ENCODE results near the gene PPP1R1A.

PPP1R1A gene

GRCh38 chr12:54592316-54592715, 3.9 kb upstream of the PPP1R1A start:
- DNase-seq (ENCODE audit: insufficient read length, low spot score) (no peak), FAIRE-seq (no peak)
- TF ChIP-seq SPI1 (IDR thresholded peaks at IDR 0.05; ENCODE audit: low read depth, low read length) (no peak), POU2F2 (IDR thresholded peaks at IDR 0.05; ENCODE audit: low read depth, low read length) (no peak), POLR2A (IDR thresholded peaks at IDR 0.05; ENCODE audit: low read depth, low read length) (no peak), PAX5 (IDR thresholded peaks at IDR 0.05; ENCODE audit: insufficient read depth, low read length, severe bottlenecking) (no peak), TAF1 (IDR thresholded peaks at IDR 0.05; ENCODE audit: low read depth, low read length) (no peak), POLR2AphosphoS5 (IDR thresholded peaks at IDR 0.05; ENCODE audit: low read depth, low read length) (no peak)

- DNase-seq (ENCODE audit: insufficient read length, low spot score) (no peak), FAIRE-seq (no peak)
- TF ChIP-seq POLR2AphosphoS5 (IDR thresholded peaks at IDR 0.05; ENCODE audit: low read depth, low read length): no peak
- no peak for TF ChIP-seq PAX5 (IDR thresholded peaks at IDR 0.05; ENCODE audit: insufficient read depth, low read length, severe bottlenecking)
- TF ChIP-seq SPI1 (IDR thresholded peaks at IDR 0.05; ENCODE audit: low read depth, low read length): no peak
- TF ChIP-seq POLR2A (IDR thresholded peaks at IDR 0.05; ENCODE audit: low read depth, low read length): no peak
- no peak for TF ChIP-seq POU2F2 (IDR thresholded peaks at IDR 0.05; ENCODE audit: low read depth, low read length)
- no peak for TF ChIP-seq TAF1 (IDR thresholded peaks at IDR 0.05; ENCODE audit: low read depth, low read length)
Measured at GRCh38 chr12:54590978-54591591, 2.6 kb upstream of the PPP1R1A start.

GRCh38 chr12:54589964-54590363, 1.5 kb upstream of the PPP1R1A start:
- TF ChIP-seq POU2F2 (IDR thresholded peaks at IDR 0.05; ENCODE audit: low read depth, low read length) (no peak), SPI1 (IDR thresholded peaks at IDR 0.05; ENCODE audit: low read depth, low read length) (no peak), TAF1 (IDR thresholded peaks at IDR 0.05; ENCODE audit: low read depth, low read length) (no peak)
- FAIRE-seq (no peak), DNase-seq (ENCODE audit: insufficient read length, low spot score) (no peak)

GRCh38 chr12:54588890-54589267, 420 bp upstream of the PPP1R1A start:
- DNase-seq (ENCODE audit: insufficient read length, low spot score) (no peak), FAIRE-seq (no peak)
- no peak for TF ChIP-seq PAX5 (IDR thresholded peaks at IDR 0.05; ENCODE audit: insufficient read depth, low read length, severe bottlenecking)
- no peak for TF ChIP-seq POLR2A (IDR thresholded peaks at IDR 0.05; ENCODE audit: low read depth, low read length)
- TF ChIP-seq POLR2AphosphoS5 (IDR thresholded peaks at IDR 0.05; ENCODE audit: low read depth, low read length): no peak
- no peak for TF ChIP-seq SPI1 (IDR thresholded peaks at IDR 0.05; ENCODE audit: low read depth, low read length)
- no peak for TF ChIP-seq POU2F2 (IDR thresholded peaks at IDR 0.05; ENCODE audit: low read depth, low read length)

GRCh38 chr12:54587315-54587873, 1.1 kb downstream of the PPP1R1A start:
- DNase-seq (ENCODE audit: insufficient read length, low spot score) (no peak), FAIRE-seq (no peak)
- TF ChIP-seq POLR2A (IDR thresholded peaks at IDR 0.05; ENCODE audit: low read depth, low read length) (no peak), POLR2AphosphoS5 (IDR thresholded peaks at IDR 0.05; ENCODE audit: low read depth, low read length) (no peak), POU2F2 (IDR thresholded peaks at IDR 0.05; ENCODE audit: low read depth, low read length) (no peak), SPI1 (IDR thresholded peaks at IDR 0.05; ENCODE audit: low read depth, low read length) (no peak), PAX5 (IDR thresholded peaks at IDR 0.05; ENCODE audit: insufficient read depth, low read length, severe bottlenecking) (no peak), TAF1 (IDR thresholded peaks at IDR 0.05; ENCODE audit: low read depth, low read length) (no peak)

DNA sequence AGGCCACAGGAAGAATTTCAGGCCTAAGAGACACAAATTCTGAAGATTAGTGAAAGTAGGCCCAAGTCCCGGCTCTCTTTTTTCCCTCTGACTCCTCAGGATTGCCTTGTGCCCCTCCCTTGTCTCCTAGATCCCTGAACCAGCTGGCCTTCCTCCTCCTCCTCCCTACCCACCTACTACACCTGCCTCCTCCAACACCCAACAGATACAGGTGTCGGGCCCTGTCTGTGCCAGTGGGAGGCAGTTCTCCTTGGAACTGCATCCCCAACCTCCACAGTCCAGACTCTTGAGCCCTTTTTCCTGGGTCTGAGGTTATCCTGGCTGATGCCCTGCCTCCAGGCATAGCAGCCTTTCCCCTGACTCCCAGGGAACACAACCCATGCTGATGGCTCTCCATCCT, 1.8 kb downstream of the PPP1R1A start:
- FAIRE-seq (no peak), DNase-seq (ENCODE audit: insufficient read length, low spot score) (no peak)
- TF ChIP-seq POLR2A (IDR thresholded peaks at IDR 0.05; ENCODE audit: low read depth, low read length) (no peak), TAF1 (IDR thresholded peaks at IDR 0.05; ENCODE audit: low read depth, low read length) (no peak), POU2F2 (IDR thresholded peaks at IDR 0.05; ENCODE audit: low read depth, low read length) (no peak)

- no peak for TF ChIP-seq TAF1 (IDR thresholded peaks at IDR 0.05; ENCODE audit: low read depth, low read length)
- TF ChIP-seq SPI1 (IDR thresholded peaks at IDR 0.05; ENCODE audit: low read depth, low read length): no peak
- no peak for TF ChIP-seq POU2F2 (IDR thresholded peaks at IDR 0.05; ENCODE audit: low read depth, low read length)
- no peak for TF ChIP-seq PAX5 (IDR thresholded peaks at IDR 0.05; ENCODE audit: insufficient read depth, low read length, severe bottlenecking)
- no peak for TF ChIP-seq POLR2A (IDR thresholded peaks at IDR 0.05; ENCODE audit: low read depth, low read length)
- TF ChIP-seq POLR2AphosphoS5 (IDR thresholded peaks at IDR 0.05; ENCODE audit: low read depth, low read length): no peak
- FAIRE-seq (no peak), DNase-seq (ENCODE audit: insufficient read length, low spot score) (no peak)
Measured at GRCh38 chr12:54585243-54585642, 3.2 kb downstream of the PPP1R1A start.

GRCh38 chr12:54584128-54584527, 4.3 kb downstream of the PPP1R1A start:
- FAIRE-seq (no peak), DNase-seq (ENCODE audit: insufficient read length, low spot score) (no peak)
- TF ChIP-seq TAF1 (IDR thresholded peaks at IDR 0.05; ENCODE audit: low read depth, low read length) (no peak), PAX5 (IDR thresholded peaks at IDR 0.05; ENCODE audit: insufficient read depth, low read length, severe bottlenecking) (no peak), POLR2AphosphoS5 (IDR thresholded peaks at IDR 0.05; ENCODE audit: low read depth, low read length) (no peak), POU2F2 (IDR thresholded peaks at IDR 0.05; ENCODE audit: low read depth, low read length) (no peak), SPI1 (IDR thresholded peaks at IDR 0.05; ENCODE audit: low read depth, low read length) (no peak), POLR2A (IDR thresholded peaks at IDR 0.05; ENCODE audit: low read depth, low read length) (no peak)

- FAIRE-seq (no peak), DNase-seq (ENCODE audit: insufficient read length, low spot score) (no peak)
- no peak for TF ChIP-seq POLR2A (IDR thresholded peaks at IDR 0.05; ENCODE audit: low read depth, low read length)
- no peak for TF ChIP-seq POLR2AphosphoS5 (IDR thresholded peaks at IDR 0.05; ENCODE audit: low read depth, low read length)
- no peak for TF ChIP-seq POU2F2 (IDR thresholded peaks at IDR 0.05; ENCODE audit: low read depth, low read length)
- no peak for TF ChIP-seq SPI1 (IDR thresholded peaks at IDR 0.05; ENCODE audit: low read depth, low read length)
- no peak for TF ChIP-seq PAX5 (IDR thresholded peaks at IDR 0.05; ENCODE audit: insufficient read depth, low read length, severe bottlenecking)
- no peak for TF ChIP-seq TAF1 (IDR thresholded peaks at IDR 0.05; ENCODE audit: low read depth, low read length)
Measured at GRCh38 chr12:54583726-54584125, 4.7 kb downstream of the PPP1R1A start.

DNA sequence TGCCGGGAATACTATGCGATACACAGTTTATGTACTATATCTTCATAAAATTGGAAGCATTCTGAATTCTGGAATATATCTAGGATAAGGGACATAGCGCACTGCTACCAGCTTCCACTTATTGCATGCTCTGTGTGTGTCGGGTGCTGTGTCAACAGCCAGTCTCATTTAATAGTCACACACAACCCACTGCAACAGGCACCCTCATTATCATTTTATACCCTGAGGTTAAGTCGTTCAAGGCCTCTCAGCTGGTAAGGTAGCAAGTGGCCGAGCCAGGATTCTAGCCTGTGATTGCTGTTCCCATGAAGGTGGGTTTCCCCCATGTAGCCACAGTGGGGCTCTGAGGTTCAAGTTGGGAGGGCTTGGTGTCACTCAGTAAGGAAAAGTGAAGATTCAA, 7.0 kb downstream of the PPP1R1A start:
- no peak for FAIRE-seq
- TF ChIP-seq POU2F2 (IDR thresholded peaks at IDR 0.05; ENCODE audit: low read depth, low read length) (no peak), PAX5 (IDR thresholded peaks at IDR 0.05; ENCODE audit: insufficient read depth, low read length, severe bottlenecking) (no peak), POLR2A (IDR thresholded peaks at IDR 0.05; ENCODE audit: low read depth, low read length) (no peak), SPI1 (IDR thresholded peaks at IDR 0.05; ENCODE audit: low read depth, low read length) (no peak), TAF1 (IDR thresholded peaks at IDR 0.05; ENCODE audit: low read depth, low read length) (no peak)
- no peak for DNase-seq (ENCODE audit: insufficient read length, low spot score)
